Measurements from ENCODE around the gene LTBP3. TPM values are rescaled to one million over a fixed set of nuclear protein-coding genes. Genes with fewer than 3 reads are reported as not detected.

The LTBP3 gene
- total RNA-seq, 1 experiment from 2014 or later = 166 TPM

- intact Hi-C loops (cut with micrococcal nuclease; ENCODE audit: unreplicated experiment) = no loop called here
- CTCF ChIA-PET = interaction anchor here (0.8 to 1.6 kb wide), 2 partner anchors 11 to 17 kb away, joined by 4 to 5 read pairs; no protein-coding TSS in a partner anchor
These were observed 19.0 kb upstream of the LTBP3 start for GRCh38 chr11:65576867-65577755.

GRCh38 chr11:65576232-65576866 is 18.2 kb upstream of the LTBP3 start:
- Mint-ChIP-seq H3K4me3 (ENCODE audit: low read depth, unreplicated experiment) (peak overlapping the region; percentile 79), H3K27me3 (ENCODE audit: unreplicated experiment) (no peaks in the 10 kb centered on the region), H3K27ac (ENCODE audit: unreplicated experiment) (peak overlapping the region; percentile 71), H3K36me3 (ENCODE audit: insufficient read depth, unreplicated experiment) (peaks cover 94% of the 10 kb centered on the region), H3K9me3 (ENCODE audit: low read depth, unreplicated experiment) (no peaks in the 10 kb centered on the region), H3K4me1 (ENCODE audit: low read depth, unreplicated experiment) (peaks cover 34% of the 10 kb centered on the region)
- CTCF ChIA-PET = interaction anchor here (0.6 to 1.5 kb wide), 4 partner anchors 11 to 69 kb away, joined by 3 to 4 read pairs (median 3); no protein-coding TSS in a partner anchor
- BruUV-seq (replicated peaks) = no TSS peak
- TF ChIP-seq CTCF (IDR thresholded peaks at IDR 0.05; ENCODE audit: unreplicated experiment) = no peak
- no peak for DNase-seq
- intact Hi-C loops (cut with micrococcal nuclease; ENCODE audit: unreplicated experiment) = no loop called here

More at GRCh38 chr11:65576867-65577755, 19.0 kb upstream of the LTBP3 start:
- Mint-ChIP-seq H3K27ac (ENCODE audit: unreplicated experiment) (peak overlapping the region; percentile 71), H3K27me3 (ENCODE audit: unreplicated experiment) (no peaks in the 10 kb centered on the region), H3K36me3 (ENCODE audit: insufficient read depth, unreplicated experiment) (peaks cover 91% of the 10 kb centered on the region), H3K9me3 (ENCODE audit: low read depth, unreplicated experiment) (no peaks in the 10 kb centered on the region), H3K4me1 (ENCODE audit: low read depth, unreplicated experiment) (peaks cover 27% of the 10 kb centered on the region), H3K4me3 (ENCODE audit: low read depth, unreplicated experiment) (peak overlapping the region; percentile 79)
- TF ChIP-seq CTCF (IDR thresholded peaks at IDR 0.05; ENCODE audit: unreplicated experiment) = no peak
- no TSS peak for BruUV-seq (replicated peaks)
- DNase-seq = peak; percentile 78

- Mint-ChIP-seq H3K27me3 (ENCODE audit: unreplicated experiment) (no peaks in the 10 kb centered on the region), H3K4me3 (ENCODE audit: low read depth, unreplicated experiment) (peak within 1 kb of the TSS; percentile 79), H3K4me1 (ENCODE audit: low read depth, unreplicated experiment) (peaks cover 41% of the 10 kb centered on the region), H3K27ac (ENCODE audit: unreplicated experiment) (peak within 1 kb of the TSS; percentile 77), H3K9me3 (ENCODE audit: low read depth, unreplicated experiment) (no peaks in the 10 kb centered on the region), H3K36me3 (ENCODE audit: insufficient read depth, unreplicated experiment) (peaks cover 94% of the 10 kb centered on the region)
- no TSS peak for BruUV-seq (replicated peaks)
- CTCF ChIA-PET = interaction anchor here (0.6 to 1.5 kb wide), 5 partner anchors 12 to 68 kb away, joined by 3 to 4 read pairs (median 3); no protein-coding TSS in a partner anchor
- DNase-seq = peak; percentile 83
- intact Hi-C loops (cut with micrococcal nuclease; ENCODE audit: unreplicated experiment) = no loop called here
- no peak for TF ChIP-seq CTCF (IDR thresholded peaks at IDR 0.05; ENCODE audit: unreplicated experiment)
These were observed 17.5 kb upstream of the LTBP3 start, which contains the start of gene EHBP1L1 for GRCh38 chr11:65575568-65576231. TSS of gene EHBP1L1 (plus strand) at chr11:65576053. CDS start at chr11:65576303, 250 bp downstream.
